HG03108 (cell line): ENCODE results near the gene OR6C2.
"Not testable (repeated sequence)": the region's sequence is repeated elsewhere in the genome, so short reads cannot be mapped to it uniquely, and the experiment has no call there.

Source experiments
- ATAC-seq: cut with Tn5 transposase; IDR thresholded peaks from one replicate; pipeline ENCODE4 v1.9.1; 2021; ENCODE audit warnings: moderate library complexity; ENCODE audit not compliant: unreplicated experiment

The OR6C2 gene

GRCh38 chr12:55470088-55470829 lies 26.4 kb downstream of the OR6C2 start, which contains the start of gene OR6C70:
TSS of gene OR6C70 (minus strand) at chr12:55470138. CDS start at chr12:55470138, 0 bp downstream.
- no peak for ATAC-seq

- ATAC-seq, result no peak
Observed at GRCh38 chr12:55472264-55472663, 28.4 kb downstream of the OR6C2 start.

GRCh38 chr12:55479136-55479535 lies 35.3 kb downstream of the OR6C2 start:
- not testable (repeated sequence) for ATAC-seq

- ATAC-seq, result not testable (repeated sequence)
Observed at GRCh38 chr12:55484284-55484683, 40.4 kb downstream of the OR6C2 start.

GRCh38 chr12:55492078-55492477 lies 48.2 kb downstream of the OR6C2 start, which contains the start of gene OR6C68:
TSS of gene OR6C68 (plus strand) at chr12:55492378. CDS start at chr12:55492378, 0 bp downstream.
- ATAC-seq, result no peak

- no peak for ATAC-seq
Observed at GRCh38 chr12:55495490-55495889, 51.6 kb downstream of the OR6C2 start.

GRCh38 chr12:55499231-55499630 lies 55.4 kb downstream of the OR6C2 start:
- ATAC-seq, result no peak

- no peak for ATAC-seq
Observed at GRCh38 chr12:55499810-55500252, 56.0 kb downstream of the OR6C2 start.

GRCh38 chr12:55501601-55502000 lies 57.7 kb downstream of the OR6C2 start:
- ATAC-seq, result no peak
